Central memory CD8-positive, alpha-beta T cell (primary cell): Measurements from ENCODE around the gene ANKRD11.
"Not testable (repeated sequence)": the region's sequence is repeated elsewhere in the genome, so short reads cannot be mapped to it uniquely, and the experiment has no call there.

Source experiments
- ATAC-seq: fragments of 150-1000 bp; cut with Tn5 transposase; replicated peaks from 2 replicates; pipeline ENCODE4 v1.10.0; 2022; ENCODE audit warnings: mild to moderate bottlenecking, moderate FRiP score, moderate number of reproducible peaks; ENCODE audit not compliant: poor library complexity, severe bottlenecking; ENCODE audit errors: extremely low read depth
- DNase-seq, 2 donors: peaks; one replicate each; pipeline ENCODE4 v3.0.0; 2021; ENCODE audit warnings: low spot score in 2 of 2
- H3K27ac Mint-ChIP-seq: one replicate; pipeline ENCODE4 v1.8.0; 2022; ENCODE audit warnings: low read depth, mild to moderate bottlenecking, moderate library complexity, mixed read lengths
- H3K27me3 Mint-ChIP-seq: one replicate; pipeline ENCODE4 v1.8.0; 2022; ENCODE audit warnings: mixed read lengths
- H3K36me3 Mint-ChIP-seq: one replicate; pipeline ENCODE4 v1.8.0; 2022; ENCODE audit warnings: mild to moderate bottlenecking, moderate library complexity, mixed read lengths; ENCODE audit not compliant: insufficient read depth
- H3K4me1 Mint-ChIP-seq: one replicate; pipeline ENCODE4 v1.8.0; 2022; ENCODE audit warnings: mixed read lengths
- H3K4me3 Mint-ChIP-seq: one replicate; pipeline ENCODE4 v1.8.0; 2022; ENCODE audit warnings: mild to moderate bottlenecking, moderate library complexity, mixed read lengths
- H3K9me3 Mint-ChIP-seq: one replicate; pipeline ENCODE4 v1.8.0; 2022; ENCODE audit warnings: mixed read lengths

Gene ANKRD11

GRCh38 chr16:89364606-89365005, 125.8 kb downstream of the ANKRD11 start:
- Mint-ChIP-seq H3K4me1 (peaks cover 89% of the 10 kb centered on the region), H3K27ac (peak overlapping the region; percentile 67), H3K4me3 (peak overlapping the region; percentile 64), H3K9me3 (no peaks in the 10 kb centered on the region), H3K36me3 (peaks cover 18% of the 10 kb centered on the region), H3K27me3 (no peaks in the 10 kb centered on the region)
- DNase-seq: no peak
- ATAC-seq: no peak

- H3K9me3 Mint-ChIP-seq: no peaks in the 10 kb centered on the region
- H3K4me1 Mint-ChIP-seq: peaks cover 89% of the 10 kb centered on the region
- peak overlapping the region; percentile 91 for H3K27ac Mint-ChIP-seq
- ATAC-seq (no peak), DNase-seq (no peak)
- H3K4me3 Mint-ChIP-seq: peak overlapping the region; percentile 64
- H3K27me3 Mint-ChIP-seq: no peaks in the 10 kb centered on the region
- peaks cover 17% of the 10 kb centered on the region for H3K36me3 Mint-ChIP-seq
These were observed 126.6 kb downstream of the ANKRD11 start for GRCh38 chr16:89363621-89364393.

GRCh38 chr16:89362540-89363223, 127.7 kb downstream of the ANKRD11 start:
- H3K36me3 Mint-ChIP-seq: peaks cover 20% of the 10 kb centered on the region
- H3K27ac Mint-ChIP-seq: peak overlapping the region; percentile 91
- peaks cover 87% of the 10 kb centered on the region for H3K4me1 Mint-ChIP-seq
- not testable (repeated sequence) for H3K27me3 Mint-ChIP-seq, DNase-seq, ATAC-seq, H3K9me3 Mint-ChIP-seq
- H3K4me3 Mint-ChIP-seq: peak overlapping the region; percentile 76

GRCh38 chr16:89361751-89362539, 128.4 kb downstream of the ANKRD11 start:
- Mint-ChIP-seq H3K27ac (peak overlapping the region; percentile 91), H3K4me1 (peaks cover 87% of the 10 kb centered on the region), H3K9me3 (no peaks in the 10 kb centered on the region), H3K4me3 (peak overlapping the region; percentile 76), H3K27me3 (no peaks in the 10 kb centered on the region), H3K36me3 (peaks cover 19% of the 10 kb centered on the region)
- DNase-seq: no peak
- ATAC-seq: no peak

DNA sequence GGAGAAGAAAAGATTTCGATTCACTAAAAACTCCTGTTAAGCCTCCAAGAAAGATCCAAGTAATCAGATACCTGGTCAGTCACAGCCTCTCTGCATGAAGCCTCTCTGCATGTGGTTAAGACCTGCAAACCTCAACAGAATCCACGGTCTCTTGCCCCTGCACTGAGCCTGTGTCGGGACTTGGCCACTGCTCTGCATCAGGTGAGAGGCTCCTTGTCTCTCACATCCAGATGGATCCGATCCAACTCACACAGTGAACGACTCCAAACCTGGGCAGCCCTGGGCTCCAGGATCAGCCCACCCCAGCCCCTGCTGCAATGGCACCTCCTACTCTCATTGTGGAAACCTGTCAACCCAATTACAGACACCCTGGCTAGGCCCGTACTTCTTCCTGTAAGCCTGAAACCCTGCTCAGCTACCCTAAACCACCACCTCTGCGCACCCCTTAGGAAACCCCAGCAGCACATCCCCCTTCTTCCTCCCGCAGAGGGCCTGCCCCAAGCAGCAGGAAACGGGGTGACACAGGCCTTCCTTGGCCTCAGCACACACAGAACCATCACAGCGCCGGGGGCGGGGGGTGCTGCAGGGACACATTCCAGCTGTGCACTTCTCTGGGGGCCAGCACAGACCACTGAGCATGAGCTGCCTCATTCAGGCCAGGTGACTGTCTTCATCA, 129.5 kb downstream of the ANKRD11 start:
- H3K4me3 Mint-ChIP-seq: peak overlapping the region; percentile 76
- peaks cover 19% of the 10 kb centered on the region for H3K36me3 Mint-ChIP-seq
- ATAC-seq (peak; percentile 82), DNase-seq (peak; percentile 62 to 77)
- no peaks in the 10 kb centered on the region for H3K9me3 Mint-ChIP-seq
- no peaks in the 10 kb centered on the region for H3K27me3 Mint-ChIP-seq
- H3K4me1 Mint-ChIP-seq: peaks cover 82% of the 10 kb centered on the region
- peak overlapping the region; percentile 91 for H3K27ac Mint-ChIP-seq

GRCh38 chr16:89359264-89360147, 130.9 kb downstream of the ANKRD11 start:
- H3K4me3 Mint-ChIP-seq: peak overlapping the region; percentile 76
- H3K4me1 Mint-ChIP-seq: peaks cover 79% of the 10 kb centered on the region
- DNase-seq: no peak
- peak overlapping the region; percentile 84 for H3K27ac Mint-ChIP-seq
- H3K9me3 Mint-ChIP-seq: no peaks in the 10 kb centered on the region
- ATAC-seq: no peak
- H3K27me3 Mint-ChIP-seq: no peaks in the 10 kb centered on the region
- peaks cover 22% of the 10 kb centered on the region for H3K36me3 Mint-ChIP-seq

DNA sequence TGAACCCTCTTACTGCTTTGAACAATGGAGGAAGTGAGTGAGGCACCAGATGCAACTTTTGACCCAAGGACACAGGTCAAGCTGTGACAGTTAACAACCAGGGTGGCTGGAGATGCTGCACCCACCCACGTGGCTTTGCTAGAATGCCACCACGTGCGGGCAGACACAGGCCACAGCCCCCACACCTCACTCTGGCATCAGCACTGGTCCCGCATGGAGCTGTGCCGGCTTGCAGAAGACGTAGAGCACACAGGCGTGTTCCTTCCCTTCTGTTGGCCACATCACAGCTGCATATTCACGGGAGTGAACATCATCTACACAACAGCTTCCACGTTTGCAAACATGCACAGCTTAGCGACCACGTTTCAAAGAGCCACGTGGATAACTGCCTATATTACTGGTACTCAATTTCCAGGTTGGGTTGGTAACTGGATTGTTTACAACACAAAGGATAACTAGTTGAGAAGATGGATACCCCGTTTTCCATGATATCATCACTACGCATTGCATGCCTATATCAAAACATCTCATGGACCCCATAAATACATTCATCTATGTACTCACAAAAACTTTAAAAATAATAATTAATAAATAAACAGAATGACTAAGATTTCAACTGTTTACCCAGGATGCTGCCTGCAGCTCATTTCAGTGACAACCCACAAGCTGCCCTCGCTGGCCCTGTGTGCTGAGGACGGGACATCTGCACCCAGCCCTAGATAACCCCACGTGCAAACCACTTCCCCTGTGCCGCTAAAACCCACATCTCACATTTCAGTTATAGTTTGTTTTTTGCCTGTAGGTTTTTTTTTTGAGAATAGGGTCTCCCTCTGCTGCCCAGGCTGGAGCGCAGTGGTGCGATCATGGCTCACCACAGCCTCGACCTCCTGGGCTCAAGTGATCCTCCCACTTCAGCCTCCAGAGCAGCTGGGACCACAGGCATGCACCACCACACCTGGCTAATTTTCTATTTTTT, 132.0 kb downstream of the ANKRD11 start:
- Mint-ChIP-seq H3K27ac (peak overlapping the region; percentile 84), H3K27me3 (no peaks in the 10 kb centered on the region), H3K36me3 (peaks cover 19% of the 10 kb centered on the region), H3K4me3 (peak overlapping the region; percentile 76), H3K9me3 (no peaks in the 10 kb centered on the region), H3K4me1 (peaks cover 77% of the 10 kb centered on the region)
- peak in 1 of 2 donors; percentile 62 for DNase-seq
- ATAC-seq: peak; percentile 71

DNA sequence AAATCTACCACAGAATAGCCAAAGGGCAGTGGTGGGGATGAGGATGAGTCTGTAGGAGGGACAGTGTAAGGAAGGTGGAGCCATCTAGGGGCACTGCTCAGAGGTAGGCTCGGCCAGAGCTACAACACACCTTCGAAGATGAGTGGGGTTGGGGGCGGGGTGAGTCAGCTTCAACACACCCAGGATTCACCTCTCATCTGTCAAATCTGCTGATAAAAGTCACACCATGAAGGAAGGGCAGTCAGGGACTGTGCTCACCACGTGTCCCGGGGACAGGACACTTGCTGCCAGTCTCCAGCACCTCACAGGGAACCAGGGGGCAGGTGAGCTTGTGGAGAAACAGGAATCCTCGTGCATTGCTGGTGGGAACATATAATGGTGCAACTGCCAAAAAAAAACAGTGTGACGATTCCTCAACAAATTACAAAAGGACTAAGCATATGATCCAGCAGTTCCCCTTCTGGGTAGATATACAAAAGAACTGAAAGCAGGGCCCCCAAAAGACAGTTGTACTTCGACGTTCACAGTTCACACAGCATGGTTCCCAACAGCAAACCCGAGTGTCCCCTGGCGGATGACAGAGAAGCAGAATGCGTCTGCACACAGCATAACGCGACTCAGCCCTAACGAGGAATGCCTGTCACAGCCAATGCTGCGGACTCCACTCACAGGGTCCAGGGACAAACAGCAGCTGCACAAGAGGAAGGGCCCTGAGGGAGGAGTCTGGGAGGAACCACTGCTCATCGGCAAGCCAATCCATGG, 133.1 kb downstream of the ANKRD11 start:
- H3K27ac Mint-ChIP-seq: peak overlapping the region; percentile 84

GRCh38 chr16:89355686-89356085, 134.7 kb downstream of the ANKRD11 start:
- ATAC-seq (no peak), DNase-seq (no peak)
- Mint-ChIP-seq H3K36me3 (peaks cover 17% of the 10 kb centered on the region), H3K9me3 (no peaks in the 10 kb centered on the region), H3K27me3 (no peaks in the 10 kb centered on the region), H3K4me3 (no peak overlapping the region), H3K4me1 (peaks cover 82% of the 10 kb centered on the region), H3K27ac (peak overlapping the region; percentile 57)

More for the DNA sequence above, 133.1 kb downstream of the ANKRD11 start:
- DNase-seq (no peak), ATAC-seq (no peak)
- peaks cover 82% of the 10 kb centered on the region for H3K4me1 Mint-ChIP-seq
- no peaks in the 10 kb centered on the region for H3K27me3 Mint-ChIP-seq
- peaks cover 19% of the 10 kb centered on the region for H3K36me3 Mint-ChIP-seq
- no peaks in the 10 kb centered on the region for H3K9me3 Mint-ChIP-seq
- H3K4me3 Mint-ChIP-seq: peak overlapping the region; percentile 76

- Mint-ChIP-seq H3K27me3 (no peaks in the 10 kb centered on the region), H3K27ac (peak overlapping the region; percentile 57), H3K9me3 (no peaks in the 10 kb centered on the region), H3K36me3 (peaks cover 17% of the 10 kb centered on the region), H3K4me3 (no peak overlapping the region), H3K4me1 (peaks cover 82% of the 10 kb centered on the region)
- DNase-seq: no peak
- ATAC-seq: no peak
These were observed 135.4 kb downstream of the ANKRD11 start for GRCh38 chr16:89355007-89355406.
